ENCODE data around the gene HSPA1L. TPM values are rescaled to one million over a fixed set of nuclear protein-coding genes. Genes with fewer than 3 reads are reported as not detected.

Gene HSPA1L
- total and polyA plus RNA-seq, 2 donors (not counting 1 experiment from before 2014, with no cell fraction given): 0.74 to 3.1 TPM

DNA sequence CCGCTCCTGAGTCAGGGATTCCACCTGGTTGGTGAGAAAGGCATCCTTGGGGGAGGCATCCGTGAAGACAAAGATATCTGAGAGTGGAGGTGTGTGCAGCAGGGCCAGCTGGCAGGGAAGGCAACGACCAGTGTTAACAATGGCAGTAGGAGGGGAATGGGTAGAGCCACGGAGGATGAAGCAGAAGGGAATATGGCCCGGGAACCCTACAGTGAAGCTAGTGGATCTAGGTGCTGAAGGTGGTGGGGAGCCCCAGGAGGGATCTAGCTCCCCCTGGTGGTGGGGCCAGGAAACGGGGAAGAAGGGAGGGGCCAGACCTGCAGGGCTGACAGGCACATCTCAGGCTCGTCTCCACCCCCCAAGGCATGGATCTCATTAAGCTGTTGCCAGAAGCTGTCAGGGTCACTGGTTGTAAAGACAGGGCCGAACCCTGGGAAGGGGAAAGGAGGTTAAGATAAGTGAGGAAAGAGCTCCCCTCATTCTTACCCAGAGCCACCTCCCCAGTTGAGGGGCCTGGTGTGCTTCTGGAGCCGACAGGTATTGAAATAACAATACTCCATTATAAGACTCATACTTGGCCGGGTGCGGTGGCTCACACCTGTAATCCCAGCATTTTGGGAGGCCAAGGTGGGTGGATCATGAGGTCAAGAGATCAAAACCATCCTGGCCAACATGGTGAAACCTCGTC is 45.3 kb downstream of the HSPA1L start:
- Histone ChIP-seq H3K9ac (ENCODE audit: insufficient read depth, low read length) (no peak overlapping the region), H3K4me1 (ENCODE audit: control insufficient read depth, extremely low read depth, insufficient read depth, low read length) (no peaks in the 10 kb centered on the region), H3K79me2 (ENCODE audit: control insufficient read depth, insufficient read depth, low read length) (no peaks in the 10 kb centered on the region), H3K27ac (ENCODE audit: insufficient read depth, low read length) (no peak overlapping the region), H2AFZ (ENCODE audit: low read length) (no peak overlapping the region), H3K4me3 (replicated peaks in 1 of 4; ENCODE audit: control extremely low read depth in 1 of 4, insufficient read depth in 1 of 4, low read depth in 3 of 4, low read length in 4 of 4) (no peak overlapping the region), H4K20me1 (ENCODE audit: control insufficient read depth, extremely low read depth, insufficient read depth, low read length) (no peaks in the 10 kb centered on the region), H3K4me2 (ENCODE audit: extremely low read depth, insufficient read depth, low read length) (no peak overlapping the region), H3K27me3 (ENCODE audit: control insufficient read depth, insufficient read depth, low read length) (no peaks in the 10 kb centered on the region), H3K36me3 (ENCODE audit: control insufficient read depth, insufficient read depth, low read length) (no peaks in the 10 kb centered on the region), H3K9me3 (ENCODE audit: control insufficient read depth, insufficient read depth, low read depth, low read length) (no peaks in the 10 kb centered on the region)
- DNase-seq (ENCODE audit: low read depth in 2 of 2): peak in 1 of 2 donors; percentile 39
- TF ChIP-seq EZH2 (IDR thresholded peaks at IDR 0.05; ENCODE audit: low read length, missing control alignments): no peak
- TF ChIP-seq, protein P1, sequence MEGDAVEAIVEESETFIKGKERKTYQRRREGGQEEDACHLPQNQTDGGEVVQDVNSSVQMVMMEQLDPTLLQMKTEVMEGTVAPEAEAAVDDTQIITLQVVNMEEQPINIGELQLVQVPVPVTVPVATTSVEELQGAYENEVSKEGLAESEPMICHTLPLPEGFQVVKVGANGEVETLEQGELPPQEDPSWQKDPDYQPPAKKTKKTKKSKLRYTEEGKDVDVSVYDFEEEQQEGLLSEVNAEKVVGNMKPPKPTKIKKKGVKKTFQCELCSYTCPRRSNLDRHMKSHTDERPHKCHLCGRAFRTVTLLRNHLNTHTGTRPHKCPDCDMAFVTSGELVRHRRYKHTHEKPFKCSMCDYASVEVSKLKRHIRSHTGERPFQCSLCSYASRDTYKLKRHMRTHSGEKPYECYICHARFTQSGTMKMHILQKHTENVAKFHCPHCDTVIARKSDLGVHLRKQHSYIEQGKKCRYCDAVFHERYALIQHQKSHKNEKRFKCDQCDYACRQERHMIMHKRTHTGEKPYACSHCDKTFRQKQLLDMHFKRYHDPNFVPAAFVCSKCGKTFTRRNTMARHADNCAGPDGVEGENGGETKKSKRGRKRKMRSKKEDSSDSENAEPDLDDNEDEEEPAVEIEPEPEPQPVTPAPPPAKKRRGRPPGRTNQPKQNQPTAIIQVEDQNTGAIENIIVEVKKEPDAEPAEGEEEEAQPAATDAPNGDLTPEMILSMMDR (conservative IDR thresholded peaks at IDR 0.05 in 1 of 2, IDR thresholded peaks at IDR 0.05 in 1 of 2; ENCODE audit: low read depth in 1 of 2, low read length in 2 of 2): peak; percentile 68 to 71

DNA sequence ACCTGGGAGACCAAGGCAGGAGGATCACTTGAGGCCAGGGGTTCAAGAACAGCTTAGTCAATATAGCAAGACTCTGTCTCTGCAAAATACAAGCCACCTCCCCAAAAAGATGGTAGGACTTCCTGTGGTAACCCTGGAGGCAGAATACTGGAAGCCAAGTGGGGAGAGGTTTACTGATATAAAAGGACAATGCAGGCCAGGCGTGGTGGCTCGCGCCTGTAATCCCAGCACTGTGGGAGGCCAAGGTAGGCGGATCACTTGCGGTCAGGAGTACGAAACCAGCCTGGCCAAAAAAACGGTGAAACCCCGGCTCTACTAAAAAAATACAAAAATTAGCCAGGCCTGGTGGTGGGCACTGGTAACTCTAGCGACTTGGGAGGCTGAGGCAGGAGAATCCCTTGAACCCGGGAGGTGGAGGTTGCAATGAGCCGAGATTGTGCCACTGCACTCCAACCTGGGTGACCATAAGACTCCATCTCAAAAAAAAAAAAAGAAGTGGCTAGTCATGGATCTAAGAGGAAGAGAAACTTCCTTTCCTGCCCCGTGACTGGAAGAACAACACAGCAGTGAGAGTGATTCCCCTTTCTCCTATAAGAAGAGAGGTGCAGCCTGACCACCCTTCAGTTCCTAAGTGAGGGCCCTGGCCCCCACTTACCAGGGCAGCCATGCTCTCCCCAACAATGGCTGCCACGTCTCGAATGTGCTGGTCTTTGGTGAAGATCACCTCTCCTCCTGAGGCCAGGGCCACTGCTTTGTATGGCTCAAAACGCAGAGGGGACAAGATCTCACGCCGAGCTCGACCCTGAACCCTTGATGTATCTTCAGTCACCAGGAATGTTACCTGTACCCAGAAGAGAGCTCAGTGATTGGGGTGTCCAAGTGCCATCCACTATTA is 46.5 kb downstream of the HSPA1L start:
- TF ChIP-seq EZH2 (IDR thresholded peaks at IDR 0.05; ENCODE audit: low read length, missing control alignments): no peak
- TF ChIP-seq, protein P1 (conservative IDR thresholded peaks at IDR 0.05 in 1 of 2, IDR thresholded peaks at IDR 0.05 in 1 of 2; ENCODE audit: low read depth in 1 of 2, low read length in 2 of 2): no peak
- no peak overlapping the region for H3K9ac ChIP-seq (ENCODE audit: insufficient read depth, low read length)
- no peak overlapping the region for H3K4me3 ChIP-seq (replicated peaks in 1 of 4; ENCODE audit: control extremely low read depth in 1 of 4, insufficient read depth in 1 of 4, low read depth in 3 of 4, low read length in 4 of 4)
- H3K4me2 ChIP-seq (ENCODE audit: extremely low read depth, insufficient read depth, low read length): no peak overlapping the region
- H3K4me1 ChIP-seq (ENCODE audit: control insufficient read depth, extremely low read depth, insufficient read depth, low read length): peaks cover under 1% of the 10 kb centered on the region
- H4K20me1 ChIP-seq (ENCODE audit: control insufficient read depth, extremely low read depth, insufficient read depth, low read length): no peaks in the 10 kb centered on the region
- H3K9me3 ChIP-seq (ENCODE audit: control insufficient read depth, insufficient read depth, low read depth, low read length): no peaks in the 10 kb centered on the region
- no peak overlapping the region for H2AFZ ChIP-seq (ENCODE audit: low read length)
- no peaks in the 10 kb centered on the region for H3K27me3 ChIP-seq (ENCODE audit: control insufficient read depth, insufficient read depth, low read length)
- H3K27ac ChIP-seq (ENCODE audit: insufficient read depth, low read length): no peak overlapping the region
- no peaks in the 10 kb centered on the region for H3K36me3 ChIP-seq (ENCODE audit: control insufficient read depth, insufficient read depth, low read length)
- DNase-seq (ENCODE audit: low read depth in 2 of 2): no peak
- H3K79me2 ChIP-seq (ENCODE audit: control insufficient read depth, insufficient read depth, low read length): no peaks in the 10 kb centered on the region

DNA sequence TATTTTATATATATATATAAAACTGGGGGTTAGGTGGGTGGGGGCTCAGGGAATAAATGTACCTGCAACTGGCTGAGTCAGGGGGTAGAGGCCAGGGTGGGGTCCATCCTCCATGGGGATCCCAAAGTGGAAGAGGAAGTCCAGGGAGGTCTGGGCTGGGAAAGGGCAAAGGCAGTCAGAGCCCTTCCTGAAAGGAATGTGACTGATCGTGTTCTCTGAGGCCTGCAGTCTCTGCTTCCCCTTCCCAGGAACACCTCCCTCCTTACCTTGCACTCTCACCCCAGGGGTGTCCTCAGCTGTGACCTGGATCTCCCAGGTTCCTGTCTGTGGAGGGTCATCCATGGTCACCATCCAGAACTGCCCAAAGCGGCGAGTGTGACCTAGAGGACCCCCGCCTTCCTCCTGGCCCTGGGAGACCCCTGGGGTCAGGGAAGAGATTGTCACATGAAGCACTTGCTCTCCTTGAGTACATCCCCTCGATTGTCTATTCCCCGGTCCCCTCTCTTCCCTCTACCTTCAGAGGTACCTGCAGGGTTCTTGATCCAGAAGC is 47.9 kb downstream of the HSPA1L start:
- DNase-seq (ENCODE audit: low read depth in 2 of 2): no peak
- Histone ChIP-seq H3K9me3 (ENCODE audit: control insufficient read depth, insufficient read depth, low read depth, low read length) (no peaks in the 10 kb centered on the region), H3K4me3 (replicated peaks in 1 of 4; ENCODE audit: control extremely low read depth in 1 of 4, insufficient read depth in 1 of 4, low read depth in 3 of 4, low read length in 4 of 4) (no peak overlapping the region), H4K20me1 (ENCODE audit: control insufficient read depth, extremely low read depth, insufficient read depth, low read length) (no peaks in the 10 kb centered on the region), H3K4me2 (ENCODE audit: extremely low read depth, insufficient read depth, low read length) (no peak overlapping the region), H3K27me3 (ENCODE audit: control insufficient read depth, insufficient read depth, low read length) (no peaks in the 10 kb centered on the region), H3K4me1 (ENCODE audit: control insufficient read depth, extremely low read depth, insufficient read depth, low read length) (peaks cover 4% of the 10 kb centered on the region), H3K36me3 (ENCODE audit: control insufficient read depth, insufficient read depth, low read length) (no peaks in the 10 kb centered on the region), H3K79me2 (ENCODE audit: control insufficient read depth, insufficient read depth, low read length) (no peaks in the 10 kb centered on the region), H3K9ac (ENCODE audit: insufficient read depth, low read length) (no peak overlapping the region), H2AFZ (ENCODE audit: low read length) (no peak overlapping the region), H3K27ac (ENCODE audit: insufficient read depth, low read length) (no peak overlapping the region)
- TF ChIP-seq, protein P1 (conservative IDR thresholded peaks at IDR 0.05 in 1 of 2, IDR thresholded peaks at IDR 0.05 in 1 of 2; ENCODE audit: low read depth in 1 of 2, low read length in 2 of 2): no peak
- no peak for TF ChIP-seq EZH2 (IDR thresholded peaks at IDR 0.05; ENCODE audit: low read length, missing control alignments)
